Measurements from ENCODE around the gene MYO18A. TPM values are rescaled to one million over a fixed set of nuclear protein-coding genes. Genes with fewer than 3 reads are reported as not detected.

The MYO18A gene
- total RNA-seq, 4 donors from 2014 or later: 526 to 1,058 (median 835) TPM

- in situ Hi-C loops (cut with MboI; ENCODE audit: low sequenced_read_pairs in 4 of 4): no loop called here
- H3K9me3 ChIP-seq: no peaks in the 10 kb centered on the region
- no peak overlapping the region for H3K4me3 ChIP-seq
- no peaks in the 10 kb centered on the region for H3K36me3 ChIP-seq
- no peaks in the 10 kb centered on the region for H3K27me3 ChIP-seq
- DNase-seq: no peak
- H3K4me1 ChIP-seq: peaks cover 0 to 11% of the 10 kb centered on the region in 2 donors
- intact Hi-C loops (cut with DNase I; ENCODE audit: low total_unique reads): no loop called here
- ATAC-seq: no peak
- TF ChIP-seq POLR2A (IDR thresholded peaks at IDR 0.05): no peak
- no peak for TF ChIP-seq CTCF (IDR thresholded peaks at IDR 0.05 in 4 of 5, conservative IDR thresholded peaks at IDR 0.05 in 1 of 5)
- H3K27ac ChIP-seq: no peak overlapping the region
Observed at GRCh38 chr17:29063992-29064391, 116.2 kb downstream of the MYO18A start.

GRCh38 chr17:29062215-29062614 is 118.0 kb downstream of the MYO18A start:
- DNase-seq (no peak), ATAC-seq (no peak)
- Histone ChIP-seq H3K9me3 (no peaks in the 10 kb centered on the region), H3K36me3 (no peaks in the 10 kb centered on the region), H3K27ac (no peak overlapping the region), H3K4me3 (no peak overlapping the region), H3K4me1 (peaks cover 0 to 7% of the 10 kb centered on the region in 2 donors), H3K27me3 (no peaks in the 10 kb centered on the region)
- in situ Hi-C loops (cut with MboI; ENCODE audit: low sequenced_read_pairs in 4 of 4) (no loop called here), intact Hi-C loops (cut with DNase I; ENCODE audit: low total_unique reads) (no loop called here)
- TF ChIP-seq POLR2A (IDR thresholded peaks at IDR 0.05) (no peak), CTCF (IDR thresholded peaks at IDR 0.05 in 4 of 5, conservative IDR thresholded peaks at IDR 0.05 in 1 of 5) (no peak)

- H3K27me3 ChIP-seq: no peaks in the 10 kb centered on the region
- no peak overlapping the region for H3K4me3 ChIP-seq
- H3K4me1 ChIP-seq: peaks cover 0 to 7% of the 10 kb centered on the region in 2 donors
- in situ Hi-C loops (cut with MboI; ENCODE audit: low sequenced_read_pairs in 4 of 4): no loop called here
- ATAC-seq: no peak
- no peak for DNase-seq
- H3K9me3 ChIP-seq: no peaks in the 10 kb centered on the region
- no peak for TF ChIP-seq POLR2A (IDR thresholded peaks at IDR 0.05)
- TF ChIP-seq CTCF (IDR thresholded peaks at IDR 0.05 in 4 of 5, conservative IDR thresholded peaks at IDR 0.05 in 1 of 5): no peak
- no peak overlapping the region for H3K27ac ChIP-seq
- intact Hi-C loops (cut with DNase I; ENCODE audit: low total_unique reads): no loop called here
- no peaks in the 10 kb centered on the region for H3K36me3 ChIP-seq
Observed at GRCh38 chr17:29061036-29061435, 119.2 kb downstream of the MYO18A start.

GRCh38 chr17:29060475-29060874 is 119.7 kb downstream of the MYO18A start:
- ATAC-seq (no peak), DNase-seq (no peak)
- Histone ChIP-seq H3K27ac (no peak overlapping the region), H3K4me3 (no peak overlapping the region), H3K36me3 (no peaks in the 10 kb centered on the region), H3K27me3 (no peaks in the 10 kb centered on the region), H3K9me3 (no peaks in the 10 kb centered on the region), H3K4me1 (peaks cover 0 to 7% of the 10 kb centered on the region in 2 donors)
- intact Hi-C loops (cut with DNase I; ENCODE audit: low total_unique reads) (no loop called here), in situ Hi-C loops (cut with MboI; ENCODE audit: low sequenced_read_pairs in 4 of 4) (no loop called here)
- TF ChIP-seq CTCF (IDR thresholded peaks at IDR 0.05 in 4 of 5, conservative IDR thresholded peaks at IDR 0.05 in 1 of 5) (no peak), POLR2A (IDR thresholded peaks at IDR 0.05) (no peak)

- intact Hi-C loops (cut with DNase I; ENCODE audit: low total_unique reads): no loop called here
- H3K27me3 ChIP-seq: no peaks in the 10 kb centered on the region
Observed at GRCh38 chr17:29059281-29059680, 120.9 kb downstream of the MYO18A start.

More at GRCh38 chr17:29059281-29059680, 120.9 kb downstream of the MYO18A start:
- Histone ChIP-seq H3K4me1 (peaks cover 0 to 7% of the 10 kb centered on the region in 2 donors), H3K9me3 (no peaks in the 10 kb centered on the region), H3K36me3 (no peaks in the 10 kb centered on the region), H3K27ac (no peak overlapping the region), H3K4me3 (no peak overlapping the region)
- TF ChIP-seq CTCF (IDR thresholded peaks at IDR 0.05 in 4 of 5, conservative IDR thresholded peaks at IDR 0.05 in 1 of 5) (no peak), POLR2A (IDR thresholded peaks at IDR 0.05) (no peak)
- ATAC-seq: no peak
- DNase-seq: no peak
- in situ Hi-C loops (cut with MboI; ENCODE audit: low sequenced_read_pairs in 4 of 4): no loop called here

Data from gastrocnemius medialis (tissue), 4 donors.